Muscle of leg (tissue), 11 donors: ENCODE results near the gene ARRDC1. TPM values are rescaled to one million over a fixed set of nuclear protein-coding genes. Genes with fewer than 3 reads are reported as not detected.
A peak's percentile ranks its signal among the peaks of the same experiment; 100 is the strongest.
"Not testable (repeated sequence)": the region's sequence is repeated elsewhere in the genome, so short reads cannot be mapped to it uniquely, and the experiment has no call there.

Experiments
- DNase-seq: peaks from one replicate; pipeline ENCODE4 v3.0.0; 2013
- H3K27ac ChIP-seq: one replicate; pipeline ENCODE4 v1.5.1; 2013; ENCODE audit warnings: mild to moderate bottlenecking, low read length, control low read depth
- H3K27me3 ChIP-seq: one replicate; pipeline ENCODE4 v1.6.1; 2013; ENCODE audit warnings: low read length; ENCODE audit not compliant: control insufficient read depth, insufficient read depth
- H3K36me3 ChIP-seq: one replicate; pipeline ENCODE4 v1.6.1; 2013; ENCODE audit warnings: low read length; ENCODE audit not compliant: control insufficient read depth, insufficient read depth
- H3K4me1 ChIP-seq: one replicate; pipeline ENCODE4 v1.6.1; 2013; ENCODE audit warnings: low read length; ENCODE audit not compliant: control insufficient read depth, insufficient read depth
- H3K4me3 ChIP-seq: one replicate; pipeline ENCODE4 v1.5.1; 2013; ENCODE audit warnings: low read length, control low read depth
- H3K9me3 ChIP-seq: replicated peaks from 2 replicates; pipeline ENCODE4 v1.6.1; 2013; ENCODE audit warnings: low read depth, low read length; ENCODE audit not compliant: control insufficient read depth
- WGBS: methylation state at CpG from one replicate; pipeline ENCODE4 v1.1.5; 2013; ENCODE audit warnings: missing lambda C conversion rate; ENCODE audit not compliant: insufficient coverage; 5-methylcytosine and 5-hydroxymethylcytosine counted together
- polyA plus RNA-seq, 8 donors: library from polyadenylated mRNA; unstranded; fragments of 120-200 nt; gene quantifications; one replicate each; pipeline versions ENCODE4 v1.2.1 to v1.2.3, GENCODE V29; 2013; ENCODE audit warnings: inconsistent platforms in 1 of 8, low replicate concordance in 1 of 8; ENCODE audit not compliant: insufficient read length in 8 of 8, insufficient read depth in 1 of 8
- total RNA-seq: library from RNA; stranded (reverse); fragments of 120-200 nt; gene quantifications from one replicate; pipeline ENCODE4 v1.2.4, GENCODE V29; 2013

The ARRDC1 gene
- total and polyA plus RNA-seq, 9 donors = 20.6 to 41.3 (median 29.8) TPM

GRCh38 chr9:137596577-137596976 is 8.9 kb upstream of the ARRDC1 start:
- not testable (repeated sequence) for DNase-seq, H3K4me1 ChIP-seq, H3K4me3 ChIP-seq, H3K27ac ChIP-seq, H3K27me3 ChIP-seq, H3K9me3 ChIP-seq, H3K36me3 ChIP-seq
- WGBS = no CpG with 5 or more reads among the region's 7 CpGs

- no peaks in the 10 kb centered on the region for H3K36me3 ChIP-seq
- no peak overlapping the region for H3K27ac ChIP-seq
- DNase-seq = no peak
- no peaks in the 10 kb centered on the region for H3K9me3 ChIP-seq
- H3K27me3 ChIP-seq = peaks cover 7% of the 10 kb centered on the region
- WGBS = 68% methylated on average over 6 of the region's 8 CpGs
- H3K4me3 ChIP-seq = no peak overlapping the region
- H3K4me1 ChIP-seq = no peaks in the 10 kb centered on the region
Observed at GRCh38 chr9:137598943-137599342, 6.5 kb upstream of the ARRDC1 start.

- H3K4me1 ChIP-seq = peaks cover 18% of the 10 kb centered on the region
- no peak for DNase-seq
- H3K27me3 ChIP-seq = peaks cover 8% of the 10 kb centered on the region
- H3K36me3 ChIP-seq = no peaks in the 10 kb centered on the region
- no peaks in the 10 kb centered on the region for H3K9me3 ChIP-seq
- WGBS = 0% methylated on average over 2 of the region's 3 CpGs
- no peak overlapping the region for H3K27ac ChIP-seq
- H3K4me3 ChIP-seq = no peak overlapping the region
Observed at GRCh38 chr9:137602661-137603060, 2.8 kb upstream of the ARRDC1 start.

- no peak overlapping the region for H3K4me3 ChIP-seq
- peaks cover 5% of the 10 kb centered on the region for H3K36me3 ChIP-seq
- no peaks in the 10 kb centered on the region for H3K9me3 ChIP-seq
- peaks cover 8% of the 10 kb centered on the region for H3K27me3 ChIP-seq
- H3K27ac ChIP-seq = no peak overlapping the region
- peaks cover 30% of the 10 kb centered on the region for H3K4me1 ChIP-seq
- WGBS = 74% methylated on average over 13 of the region's 13 CpGs
- DNase-seq = no peak
Observed at GRCh38 chr9:137603879-137604278, 1.6 kb upstream of the ARRDC1 start.

- H3K4me1 ChIP-seq = peaks cover 30% of the 10 kb centered on the region
- no peaks in the 10 kb centered on the region for H3K9me3 ChIP-seq
- H3K36me3 ChIP-seq = peaks cover 6% of the 10 kb centered on the region
- 11% methylated on average over 23 of the region's 49 CpGs for WGBS
- peak; percentile 50 for DNase-seq
- H3K4me3 ChIP-seq = peak overlapping the region; percentile 41
- H3K27me3 ChIP-seq = peaks cover 8% of the 10 kb centered on the region
- H3K27ac ChIP-seq = no peak overlapping the region
Observed at GRCh38 chr9:137604345-137605086, 970 bp upstream of the ARRDC1 start.

GRCh38 chr9:137606005-137606621 is 627 bp downstream of the ARRDC1 start:
- Histone ChIP-seq H3K4me3 (peak overlapping the region; percentile 45), H3K4me1 (peaks cover 33% of the 10 kb centered on the region), H3K27ac (peak overlapping the region; percentile 75), H3K36me3 (peaks cover 6% of the 10 kb centered on the region), H3K9me3 (no peaks in the 10 kb centered on the region), H3K27me3 (peaks cover 8% of the 10 kb centered on the region)
- DNase-seq = peak; percentile 54
- whole genome bisulfite sequencing = 6% methylated on average over 49 of the region's 57 CpGs

- peaks cover 6% of the 10 kb centered on the region for H3K36me3 ChIP-seq
- H3K4me1 ChIP-seq = peaks cover 38% of the 10 kb centered on the region
- peaks cover 8% of the 10 kb centered on the region for H3K27me3 ChIP-seq
- H3K27ac ChIP-seq = peak overlapping the region; percentile 75
- DNase-seq = peak; percentile 55
- H3K9me3 ChIP-seq = no peaks in the 10 kb centered on the region
- WGBS = 33% methylated on average over 3 of the region's 13 CpGs
- peak overlapping the region; percentile 45 for H3K4me3 ChIP-seq
Observed at GRCh38 chr9:137606734-137607138, 1.2 kb downstream of the ARRDC1 start.

GRCh38 chr9:137607141-137607857 is 1.8 kb downstream of the ARRDC1 start:
- peak overlapping the region; percentile 75 for H3K27ac ChIP-seq
- 41% methylated on average over 16 of the region's 17 CpGs for WGBS
- H3K36me3 ChIP-seq = peaks cover 6% of the 10 kb centered on the region
- H3K27me3 ChIP-seq = peaks cover 8% of the 10 kb centered on the region
- H3K4me1 ChIP-seq = peaks cover 41% of the 10 kb centered on the region
- H3K9me3 ChIP-seq = no peaks in the 10 kb centered on the region
- peak overlapping the region; percentile 45 for H3K4me3 ChIP-seq
- DNase-seq = peak; percentile 49

GRCh38 chr9:137610944-137611343 is 5.5 kb downstream of the ARRDC1 start:
- Histone ChIP-seq H3K36me3 (peaks cover 34% of the 10 kb centered on the region), H3K4me1 (peaks cover 39% of the 10 kb centered on the region), H3K9me3 (no peaks in the 10 kb centered on the region), H3K27me3 (no peaks in the 10 kb centered on the region), H3K4me3 (no peak overlapping the region), H3K27ac (no peak overlapping the region)
- no peak for DNase-seq
- 71% methylated on average over 2 of the region's 6 CpGs for WGBS
